Measurements from ENCODE around the gene ABCA8.
"Not testable (repeated sequence)": the region's sequence is repeated elsewhere in the genome, so short reads cannot be mapped to it uniquely, and the experiment has no call there.

Gene ABCA8

DNA sequence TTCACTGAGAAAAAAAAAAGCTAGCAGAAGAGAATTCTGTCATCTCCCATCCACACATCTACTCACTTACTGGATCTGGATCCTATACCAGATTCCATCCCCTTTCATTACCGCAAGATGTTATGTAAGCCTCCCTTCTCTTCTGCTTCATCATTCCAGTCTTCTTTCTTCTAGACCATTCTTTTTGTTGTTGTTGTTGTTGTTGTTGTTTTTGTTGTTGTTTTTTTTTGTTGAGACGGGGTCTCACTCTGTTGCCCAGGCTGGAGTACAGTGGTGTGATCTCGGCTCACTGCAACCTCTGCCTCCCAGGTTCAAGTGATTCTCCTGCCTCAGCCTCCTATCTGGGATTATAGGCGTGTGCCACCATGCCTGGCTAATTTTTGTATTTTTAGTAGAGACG is 131.0 kb downstream of the ABCA8 start:
- not testable (repeated sequence) for DNase-seq

- DNase-seq: no peak
Measured at GRCh38 chr17:68822719-68823289, 132.4 kb downstream of the ABCA8 start.

DNA sequence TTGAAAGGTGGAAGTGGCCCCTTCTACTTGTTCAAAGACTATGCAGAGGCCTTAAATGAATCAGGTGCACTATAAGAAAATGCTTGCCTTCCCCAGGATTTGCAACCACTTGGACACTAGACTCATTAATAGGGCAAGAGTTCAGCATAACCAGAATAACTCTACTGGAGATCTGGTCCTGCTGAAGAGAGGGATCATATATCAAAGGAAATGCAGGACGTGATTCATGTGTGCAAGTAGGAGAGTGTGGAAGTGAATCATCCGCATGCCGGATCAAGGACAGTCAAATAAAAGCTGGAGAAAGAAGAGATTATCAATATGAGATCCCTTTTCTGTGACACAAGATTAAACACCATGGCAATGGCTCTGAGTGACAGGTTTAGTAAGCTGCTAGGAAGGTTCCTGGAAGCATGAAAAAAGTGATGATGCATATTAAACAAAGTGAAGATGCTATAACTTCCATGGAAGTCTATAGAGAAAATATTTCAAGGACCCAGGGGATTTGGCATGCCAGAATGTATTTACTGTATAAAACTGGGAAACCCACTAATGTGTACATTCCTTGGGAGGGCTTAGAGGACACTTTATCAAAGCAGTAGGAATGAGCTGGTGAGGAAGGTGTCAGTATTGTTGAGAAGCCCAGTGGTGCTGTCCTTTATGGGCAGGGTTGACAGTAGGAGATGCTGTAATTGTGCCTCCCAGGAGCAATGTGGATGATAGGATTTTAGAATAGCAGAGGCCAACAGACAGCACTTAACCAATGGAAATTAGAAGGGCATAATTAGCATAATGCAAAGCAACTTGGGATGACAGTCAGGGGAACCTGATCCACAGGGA is 133.1 kb downstream of the ABCA8 start:
- DNase-seq: no peak

GRCh38 chr17:68820825-68821481 is 134.2 kb downstream of the ABCA8 start:
- DNase-seq: peak; percentile 4

DNA sequence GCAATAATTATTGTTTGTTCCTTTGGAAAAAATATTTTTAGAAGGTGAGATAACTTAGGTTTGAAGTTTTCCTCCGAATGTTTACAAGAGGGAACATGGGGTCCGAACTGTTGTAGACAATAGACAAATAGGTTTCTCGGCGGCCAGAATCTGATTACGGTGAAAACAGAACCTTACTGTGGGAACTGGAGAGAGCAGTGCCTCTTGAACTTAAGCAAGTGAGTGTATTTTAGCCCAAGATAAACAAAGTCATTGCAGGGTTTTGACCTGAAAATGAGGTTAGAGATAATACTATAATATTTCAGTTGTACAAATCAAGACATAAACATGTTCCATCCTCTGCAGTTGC is 134.7 kb downstream of the ABCA8 start:
- DNase-seq: no peak

DNA sequence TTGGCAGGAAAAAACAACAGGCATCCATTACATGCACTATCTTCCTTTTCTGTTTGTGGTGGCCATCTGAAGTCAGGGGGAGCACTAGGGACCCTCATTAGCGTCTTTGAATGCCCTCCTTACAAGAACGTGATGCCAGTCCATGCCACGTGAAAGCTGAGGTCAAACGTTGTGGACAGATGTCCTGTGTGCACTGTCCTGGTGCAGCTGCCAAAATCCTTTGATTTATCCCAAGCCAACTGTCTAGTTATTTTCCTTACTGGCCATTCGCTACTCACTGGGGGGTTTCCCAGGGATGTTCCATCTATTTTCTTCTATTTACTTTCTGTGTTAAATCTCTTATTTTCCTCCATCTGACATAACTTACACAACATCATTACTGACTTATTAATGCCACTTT is 135.7 kb downstream of the ABCA8 start:
- no peak for DNase-seq

Data from NCI-H146 (cell line).